Embryonic facial prominence (tissue), 1 donor: ENCODE measurements around the gene ANKUB1.
A peak's percentile ranks its signal among the peaks of the same experiment; 100 is the strongest.

Experiments
- DNase-seq: peaks from one replicate; pipeline ENCODE4 v3.0.0-alpha.2; 2016; ENCODE audit errors: extremely low spot score

The ANKUB1 gene

DNA sequence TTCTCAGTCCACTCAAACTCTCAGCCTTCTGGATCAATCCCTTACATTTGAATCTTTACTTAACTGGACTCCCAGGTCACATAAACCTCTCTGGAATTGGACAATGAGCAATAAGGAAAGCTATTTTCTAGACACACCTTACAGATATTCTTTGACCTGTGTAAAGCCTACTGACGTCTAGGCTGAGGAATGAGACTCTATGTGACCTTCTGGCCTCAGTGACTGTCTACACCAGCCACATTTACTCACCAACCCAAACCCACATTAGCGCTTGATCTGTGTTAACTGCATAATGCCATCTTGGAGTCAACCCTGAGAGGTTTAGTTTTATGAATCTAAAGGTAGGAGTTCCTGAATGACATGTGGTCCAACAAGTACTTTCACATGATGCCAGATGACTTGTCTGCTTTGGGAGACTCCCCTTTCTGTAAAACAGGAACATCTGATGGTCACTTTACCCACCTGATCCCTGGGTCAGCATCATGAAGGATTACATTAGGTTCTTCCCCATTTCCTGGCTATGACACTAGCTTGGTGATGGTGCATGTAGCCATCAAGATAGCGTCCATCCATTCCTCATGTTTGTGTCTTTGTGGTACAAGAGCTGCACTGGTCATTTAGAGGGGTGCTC is 28.7 kb downstream of the ANKUB1 start:
- DNase-seq: no peak

DNA sequence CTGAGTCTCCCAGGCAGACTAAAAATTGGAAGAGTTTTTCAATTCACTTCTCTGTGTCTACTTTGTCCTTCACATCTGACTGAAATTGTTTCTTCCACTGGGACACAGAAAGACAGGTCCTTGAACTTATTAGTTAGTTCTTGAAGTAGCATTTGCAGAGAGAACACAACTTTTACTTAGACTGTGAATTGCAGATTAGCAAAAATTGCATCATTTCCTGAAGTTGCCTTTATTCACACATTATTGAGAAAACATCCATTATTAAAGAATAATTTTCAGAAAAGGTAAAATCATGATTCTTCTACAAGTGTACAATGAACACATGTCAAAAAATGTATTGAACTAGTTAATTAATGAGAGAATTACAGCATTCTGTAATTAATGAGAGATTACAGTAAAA is 38.6 kb downstream of the ANKUB1 start:
- no peak for DNase-seq

DNA sequence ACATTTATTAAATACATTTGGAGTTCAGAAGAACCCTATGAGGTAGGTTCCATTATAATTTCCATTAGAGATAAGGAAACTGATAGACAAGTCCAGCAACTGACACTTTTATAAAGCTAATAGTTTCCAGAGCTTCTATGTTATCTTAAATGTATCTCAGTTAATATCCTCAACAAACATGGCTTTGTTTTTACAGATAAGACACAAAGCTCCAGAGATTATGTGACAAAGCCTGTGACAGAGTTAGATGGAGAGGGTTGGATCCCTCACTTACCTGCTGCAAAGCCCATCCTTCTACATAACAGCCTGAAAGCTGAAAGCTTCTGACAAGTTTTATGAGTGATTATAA is 39.6 kb downstream of the ANKUB1 start:
- DNase-seq: no peak

DNA sequence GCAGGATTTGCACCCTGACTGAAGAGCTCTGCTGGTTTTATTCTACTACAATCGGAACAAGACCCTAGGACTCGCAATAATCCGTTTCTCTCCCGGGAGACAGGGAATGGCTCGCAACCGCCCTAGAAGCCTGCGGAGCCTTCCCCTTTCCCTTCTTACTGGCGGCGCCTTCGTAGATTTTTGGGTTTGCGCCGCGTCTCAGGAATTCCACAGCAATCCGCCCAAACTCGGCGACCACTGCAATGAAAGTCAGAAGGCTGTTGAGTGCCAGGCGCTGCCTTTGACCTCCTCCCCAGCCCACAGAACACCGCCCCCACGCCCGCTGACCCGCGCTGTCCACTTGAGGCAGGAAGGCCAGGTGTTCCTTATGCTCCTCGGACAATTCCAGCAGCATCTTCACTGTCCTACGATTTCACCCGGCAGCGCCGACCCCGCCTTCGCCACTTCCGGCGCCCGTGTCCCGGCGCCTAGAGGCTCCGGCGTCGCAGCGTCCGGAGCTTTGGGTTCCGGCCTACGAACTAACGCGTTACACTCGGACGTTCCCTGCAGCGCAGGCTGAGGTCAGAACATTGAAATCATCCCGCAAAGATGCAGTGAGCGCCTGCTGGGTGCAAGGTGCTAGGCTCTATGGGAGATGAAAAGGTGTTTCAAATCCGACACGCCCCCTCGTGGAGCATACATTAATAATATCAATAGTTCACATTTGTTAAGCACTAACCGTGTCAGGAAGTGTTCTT is 40.1 kb downstream of the ANKUB1 start, which contains the start of gene COMMD2:
TSS of gene COMMD2 (minus strand) at position 439 of the 737 bp plus-strand sequence. CDS start at position 394, 45 bp downstream.
- peak; percentile 53 for DNase-seq

DNA sequence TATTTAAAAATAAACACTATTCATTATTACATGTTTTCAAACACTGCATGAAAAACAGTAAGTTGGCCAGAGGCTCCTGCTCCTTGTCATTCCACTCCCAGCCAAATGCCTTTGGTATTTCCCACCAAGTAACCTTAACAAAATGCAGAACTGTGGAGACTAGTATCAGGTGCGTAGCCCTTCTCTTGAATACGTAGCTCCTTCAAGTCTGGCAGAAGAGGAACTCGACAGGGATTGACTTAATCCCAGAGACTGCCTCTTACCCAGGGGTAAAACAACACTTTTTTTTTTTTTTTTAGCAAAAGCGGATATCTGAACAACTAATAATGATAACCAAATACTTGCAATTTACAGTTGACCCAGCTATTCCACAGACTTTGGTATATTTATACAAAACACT is 40.8 kb downstream of the ANKUB1 start:
- no peak for DNase-seq

DNA sequence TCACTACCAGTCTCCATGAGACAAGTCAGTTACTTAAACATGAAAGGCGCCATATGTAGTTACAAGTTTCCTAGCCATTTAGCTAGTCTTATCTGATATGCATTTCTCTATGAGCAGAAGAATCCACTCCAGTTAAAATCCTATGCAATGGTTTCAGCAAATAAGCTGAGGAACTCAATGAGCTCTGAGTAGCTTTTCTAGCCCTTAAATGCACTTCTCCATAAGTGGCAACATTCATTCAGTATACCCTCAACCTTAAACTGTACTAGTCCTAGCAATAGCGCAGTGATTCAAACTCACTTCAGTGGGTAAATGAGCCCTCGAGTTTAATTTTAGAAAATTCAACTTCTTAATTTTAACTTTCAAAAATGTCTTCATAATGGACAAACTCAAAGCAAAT is 47.7 kb downstream of the ANKUB1 start:
- no peak for DNase-seq

DNA sequence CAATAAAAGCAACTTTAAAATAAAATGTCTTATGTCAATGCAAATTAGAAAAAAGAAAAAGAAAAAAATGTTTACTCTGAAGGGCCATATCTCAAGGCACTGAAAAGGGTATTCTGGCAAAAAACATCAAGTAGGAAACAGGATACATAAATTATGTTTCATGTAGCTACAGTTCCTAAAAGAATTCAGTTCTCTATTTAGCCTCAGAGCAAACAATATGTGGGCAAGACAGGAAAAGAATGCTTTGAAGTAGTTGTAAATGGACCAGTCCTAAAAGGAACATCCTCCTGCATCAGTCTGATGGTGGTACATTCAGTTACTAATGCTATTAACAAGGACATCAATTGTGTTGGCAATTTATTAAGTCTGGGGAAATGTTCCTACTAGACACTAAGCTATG is 48.2 kb downstream of the ANKUB1 start:
- no peak for DNase-seq

DNA sequence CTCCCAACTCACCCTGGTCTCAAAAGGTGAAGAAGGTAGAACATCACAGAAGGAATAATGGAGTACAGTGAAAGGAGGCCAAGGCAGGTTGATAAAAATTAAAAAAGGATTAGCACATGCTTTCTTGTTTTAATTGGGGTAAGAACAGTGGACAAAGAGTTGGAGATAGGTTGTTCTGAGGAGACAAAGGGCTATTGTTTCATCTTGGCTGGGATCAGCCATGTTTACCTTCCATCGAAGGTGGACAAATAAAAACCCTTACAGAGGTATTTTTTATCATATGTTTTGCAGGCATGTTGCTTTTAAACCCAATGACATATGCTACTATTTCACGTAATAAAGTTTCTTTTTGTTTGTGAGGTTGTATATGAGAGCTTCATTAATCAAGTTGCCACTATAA is 53.0 kb downstream of the ANKUB1 start:
- no peak for DNase-seq

DNA sequence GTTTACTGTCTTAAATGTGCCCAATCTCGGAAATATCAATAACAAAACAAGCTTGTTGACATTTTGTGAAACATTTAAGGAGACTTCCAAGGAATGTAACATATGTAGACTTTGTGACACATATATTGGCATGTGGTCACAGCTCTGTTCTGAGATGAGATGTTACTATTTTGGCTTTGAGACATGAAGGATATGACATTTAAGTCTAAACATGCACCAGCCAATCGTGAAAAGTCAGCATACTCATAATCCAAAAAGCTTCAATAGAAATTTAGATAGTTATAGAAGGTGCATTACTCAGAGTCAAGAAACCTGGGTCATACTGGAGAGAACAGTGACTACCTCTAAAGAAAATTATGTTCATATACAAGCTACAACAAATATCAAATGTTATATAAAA is 53.5 kb downstream of the ANKUB1 start:
- no peak for DNase-seq

DNA sequence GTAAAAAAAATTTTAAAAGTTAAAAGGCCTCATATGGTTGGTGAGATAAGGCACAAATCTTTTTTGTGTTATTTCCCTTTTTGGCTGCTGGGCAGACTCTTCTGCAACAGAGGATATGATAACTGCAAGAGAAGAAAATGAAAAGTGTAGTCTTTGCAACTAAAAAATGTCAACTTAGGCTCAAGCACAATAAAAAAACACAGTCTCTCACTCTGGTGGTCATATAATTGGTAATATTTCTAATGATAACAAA is 55.5 kb downstream of the ANKUB1 start:
- DNase-seq: no peak

DNA sequence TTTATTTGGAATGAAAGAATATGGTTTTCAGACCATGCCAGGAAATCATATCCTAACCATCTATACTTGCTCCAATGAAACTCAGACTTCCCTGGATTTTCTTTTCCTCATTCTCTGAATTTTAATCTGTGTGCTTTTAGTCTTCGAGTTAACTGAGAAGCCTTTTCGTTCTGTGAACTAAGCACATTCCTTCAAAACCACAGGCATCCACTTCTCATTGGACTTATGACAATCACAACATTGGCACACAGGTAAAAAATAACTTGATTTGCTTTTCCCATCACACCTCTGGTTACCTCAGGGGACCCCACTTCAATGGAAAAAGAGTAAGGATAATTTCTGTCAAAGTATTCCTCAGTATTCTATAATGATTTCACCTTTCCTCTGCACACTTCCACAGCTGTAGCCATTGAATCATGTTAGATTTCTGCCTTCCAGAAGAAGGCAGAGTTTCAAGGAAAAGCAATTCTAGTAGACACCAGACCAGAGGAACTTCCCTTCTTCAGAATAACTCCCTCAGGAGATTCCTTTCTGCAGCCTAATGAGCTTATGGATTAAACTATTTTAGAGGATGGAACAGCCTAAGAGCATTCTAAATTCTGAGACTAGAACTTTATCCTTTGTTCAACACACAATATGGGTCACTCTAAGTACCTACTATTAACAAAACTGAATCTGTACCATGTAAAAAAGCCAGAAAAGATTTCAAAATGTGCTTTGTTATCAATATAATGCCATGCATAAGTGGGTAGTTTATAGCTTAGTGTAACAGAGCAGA is 56.0 kb downstream of the ANKUB1 start:
- DNase-seq: peak; percentile 28

DNA sequence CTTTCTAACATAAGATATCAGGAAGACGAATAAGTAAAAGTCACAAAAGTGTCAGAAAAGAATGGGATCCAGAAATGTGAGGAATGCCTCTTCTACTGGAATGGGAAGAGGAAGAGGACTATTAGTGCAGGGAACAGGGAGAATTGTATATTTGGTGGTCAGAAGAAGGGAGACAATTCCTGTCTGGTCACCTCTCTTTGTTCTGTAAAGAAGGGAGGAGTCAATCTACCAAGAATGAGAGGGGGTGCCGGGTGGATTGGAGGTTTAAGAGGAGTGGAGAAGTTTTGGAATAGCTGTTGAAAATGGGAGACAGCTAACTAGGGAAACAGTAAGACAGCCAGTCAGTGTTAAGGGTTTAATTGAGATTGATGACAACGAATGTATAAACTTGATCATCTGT is 60.1 kb downstream of the ANKUB1 start:
- no peak for DNase-seq

DNA sequence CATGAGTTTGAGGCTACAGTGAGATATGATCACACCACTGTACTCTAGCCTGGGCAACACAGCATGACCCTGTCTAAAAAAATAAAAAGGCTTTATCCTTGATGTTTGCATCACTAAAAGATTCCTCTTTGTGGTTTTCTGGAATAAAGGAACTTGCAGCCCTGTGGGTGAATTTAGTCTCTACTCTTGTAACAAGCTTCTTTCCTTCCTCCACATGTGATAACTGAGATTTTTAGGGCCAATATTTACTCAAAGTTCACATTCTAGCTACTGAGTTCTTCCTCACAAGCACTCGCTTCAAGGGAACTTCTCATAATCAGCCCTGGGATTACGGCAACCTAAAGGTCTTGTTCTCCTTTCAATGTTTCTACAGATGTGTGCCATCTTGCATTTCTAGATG is 64.7 kb downstream of the ANKUB1 start:
- DNase-seq: no peak

DNA sequence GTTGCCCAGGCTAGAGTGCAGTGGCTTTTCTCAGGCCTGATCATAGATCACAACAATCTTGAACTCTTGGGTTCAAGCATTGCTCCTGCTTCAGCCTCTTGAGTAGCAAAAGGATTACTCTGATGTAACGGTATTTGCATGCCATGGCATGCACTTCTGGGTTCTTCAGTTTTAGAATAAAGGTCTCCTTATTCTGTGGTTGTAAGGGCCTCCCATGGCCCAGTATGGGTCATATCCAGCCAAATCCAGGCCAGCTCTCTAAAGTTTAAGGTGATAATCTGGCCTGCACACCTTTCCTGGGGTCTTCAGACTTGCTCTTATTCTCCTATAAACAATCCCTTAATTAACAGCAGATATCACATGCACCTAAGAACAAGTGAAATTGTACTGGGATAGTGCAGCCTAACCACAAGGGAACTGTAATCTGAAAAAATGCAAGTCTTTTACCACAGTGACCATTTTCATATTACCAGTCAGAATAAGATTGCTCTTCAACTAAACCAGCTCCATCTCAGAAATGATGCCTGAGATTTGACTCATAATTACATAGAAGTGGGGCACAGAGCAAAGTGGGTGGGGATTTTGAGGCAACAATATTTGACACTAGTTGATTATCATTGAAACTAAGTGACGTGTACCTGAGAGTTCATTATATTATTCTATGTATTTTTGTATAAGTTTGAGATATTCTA is 65.5 kb downstream of the ANKUB1 start:
- DNase-seq: no peak

DNA sequence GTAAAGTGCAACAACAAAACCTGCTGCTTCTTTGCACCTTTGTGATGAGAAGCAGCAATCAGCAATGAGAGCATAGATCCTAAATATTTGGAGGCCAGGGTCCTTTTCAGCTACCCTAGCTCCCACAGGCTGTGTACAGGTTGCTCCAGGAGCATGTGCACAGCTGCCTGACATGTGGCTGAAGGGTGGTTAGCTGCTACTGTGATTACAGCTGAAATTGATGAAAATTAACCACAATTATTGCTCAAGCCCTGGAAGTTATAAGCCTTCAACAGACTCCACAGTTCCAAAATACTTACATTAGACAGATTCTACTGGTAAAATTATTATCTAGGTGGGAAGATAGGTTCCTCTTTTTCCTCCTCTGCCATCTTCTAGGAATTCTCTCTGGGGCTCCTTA is 68.6 kb downstream of the ANKUB1 start:
- DNase-seq: no peak

DNA sequence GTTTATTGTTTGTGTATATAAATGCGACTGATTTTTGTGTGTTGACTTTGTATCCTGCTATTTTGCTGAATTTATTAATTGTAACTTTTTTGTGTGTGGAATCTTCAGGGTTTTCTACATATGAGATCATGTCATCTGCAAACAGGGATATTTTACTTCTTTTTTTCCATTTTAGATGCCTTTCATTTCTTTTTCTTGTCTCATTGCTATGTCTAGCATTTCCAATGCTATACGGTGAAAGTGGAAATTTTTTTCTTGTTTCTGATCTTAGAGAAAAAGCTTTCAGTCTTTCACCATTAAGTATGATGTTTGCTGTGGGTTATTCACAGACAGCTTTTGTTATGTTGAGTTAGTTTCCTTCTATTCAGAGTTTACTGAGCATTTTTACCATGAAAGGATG is 71.4 kb downstream of the ANKUB1 start:
- no peak for DNase-seq

DNA sequence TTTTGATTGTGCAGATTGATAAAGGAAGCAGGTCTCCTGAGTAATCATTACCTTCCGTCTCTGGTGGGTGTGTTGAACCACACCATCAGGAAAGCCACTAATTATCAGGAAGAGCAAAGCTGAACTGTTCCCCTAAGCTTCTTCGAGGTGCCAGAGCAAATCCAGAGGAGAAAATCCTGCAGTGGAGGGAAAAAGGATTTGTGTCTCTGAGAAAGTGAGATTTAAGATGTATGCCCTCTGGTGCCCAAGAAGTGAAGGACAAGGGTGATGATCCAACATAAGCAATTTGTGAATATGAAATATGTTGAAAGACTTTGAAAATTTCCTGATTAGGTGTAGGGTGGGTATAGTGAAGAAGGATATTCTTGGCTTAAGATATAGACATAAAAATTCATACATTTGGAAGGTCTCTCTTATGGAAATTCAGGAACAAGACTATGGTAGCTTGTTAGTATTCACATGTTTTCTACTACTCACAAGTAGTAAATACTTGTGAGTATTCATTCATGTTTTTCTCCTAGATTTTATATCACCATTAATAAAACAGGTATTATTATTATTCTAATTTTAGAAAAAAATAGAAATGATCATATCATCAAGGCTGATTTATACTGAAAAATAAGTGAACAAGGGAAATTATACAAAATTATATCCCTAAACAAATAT is 74.8 kb downstream of the ANKUB1 start:
- DNase-seq: peak; percentile 69

DNA sequence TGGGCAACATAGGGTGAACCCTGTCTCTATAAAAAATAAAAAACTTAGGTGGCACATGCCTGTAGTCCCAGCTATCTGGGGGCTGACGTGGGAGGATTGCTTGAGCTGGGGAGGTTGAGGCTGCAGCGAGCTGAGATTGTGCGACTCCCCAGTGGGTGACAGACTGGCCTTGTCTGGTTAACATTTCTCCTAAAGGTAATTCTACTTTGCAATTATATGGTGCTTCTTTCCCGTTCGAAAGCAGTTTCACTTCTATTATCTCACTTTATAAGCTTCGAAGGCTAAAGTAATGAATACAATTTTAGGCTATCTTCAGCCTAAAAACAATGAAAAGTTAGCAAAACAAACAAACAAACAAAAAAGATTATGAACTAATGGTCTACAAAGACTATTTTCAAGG is 75.4 kb downstream of the ANKUB1 start:
- no peak for DNase-seq

DNA sequence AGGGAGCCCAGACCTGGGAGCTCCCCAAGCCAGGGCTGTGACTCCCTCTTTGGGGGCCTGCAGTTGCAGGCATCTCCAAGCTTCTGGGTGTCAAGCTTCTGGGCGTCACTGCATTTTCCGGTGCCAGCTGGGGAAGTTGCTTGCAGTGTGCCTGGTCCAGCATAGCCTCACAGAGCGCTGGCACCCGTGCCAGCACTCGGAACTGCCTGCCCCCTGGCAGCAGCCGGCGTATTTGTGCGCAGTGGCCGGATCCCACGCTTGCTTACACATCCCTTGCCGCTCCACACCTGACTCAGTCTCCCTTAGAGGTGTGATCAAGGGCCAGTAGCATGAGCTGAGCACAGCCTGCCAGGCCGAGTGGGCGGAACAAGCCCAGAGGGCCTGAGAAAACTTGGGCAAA is 77.1 kb downstream of the ANKUB1 start:
- no peak for DNase-seq

DNA sequence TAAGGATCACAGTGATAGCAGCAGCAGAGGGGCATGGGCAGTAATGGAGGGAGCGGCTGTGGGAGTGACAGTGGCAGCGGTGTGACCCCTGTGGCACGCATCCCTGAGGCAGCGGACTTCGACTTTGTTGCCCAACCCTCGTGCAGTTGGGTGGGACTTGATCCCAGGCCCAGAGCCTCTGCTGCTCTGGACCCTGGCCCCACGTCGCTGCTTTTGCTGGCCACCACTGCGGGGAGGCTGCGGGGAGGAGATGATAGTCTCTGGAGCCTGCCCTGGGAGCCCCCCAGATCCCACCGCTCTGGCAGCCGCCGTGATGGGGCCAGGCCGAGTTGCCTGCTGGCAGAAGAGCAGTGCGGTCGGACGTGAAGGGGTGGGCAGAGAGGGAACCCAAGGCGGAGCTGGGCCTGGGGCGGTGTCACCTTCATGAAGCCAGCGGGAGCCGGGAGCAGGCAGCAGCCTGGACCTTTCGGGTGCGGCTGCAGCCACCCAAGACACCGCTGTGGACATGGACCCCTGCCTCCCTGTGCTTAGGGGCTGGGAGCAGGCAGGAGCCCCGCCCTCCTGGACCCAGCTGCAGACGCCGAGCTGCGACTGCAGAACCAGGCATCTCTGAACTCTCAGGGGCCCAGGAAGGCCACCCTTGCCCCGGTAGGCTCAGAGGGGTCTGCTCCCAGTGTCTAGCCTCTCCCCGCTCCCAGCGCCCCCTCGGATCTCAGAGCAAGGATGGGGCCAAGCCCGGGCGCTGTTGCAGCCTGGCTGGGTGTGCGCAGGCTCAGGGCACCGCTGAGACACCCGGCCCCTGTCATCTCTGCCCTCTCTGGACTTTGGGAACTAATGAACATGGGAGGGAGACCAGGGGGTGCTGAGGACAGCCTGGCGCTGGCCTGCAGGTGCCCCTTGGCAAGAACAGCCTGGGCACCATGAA is 78.4 kb downstream of the ANKUB1 start:
- DNase-seq: no peak
